GM18868 (cell line): ENCODE measurements around the gene ACSL1.

Experiments
- ATAC-seq: cut with Tn5 transposase; IDR thresholded peaks from one replicate; pipeline ENCODE4 v1.9.1; 2021; ENCODE audit warnings: mild to moderate bottlenecking, moderate library complexity; ENCODE audit not compliant: unreplicated experiment

ACSL1 gene

GRCh38 chr4:184729946-184730345 lies 95.8 kb downstream of the ACSL1 start:
- ATAC-seq: no peak

DNA sequence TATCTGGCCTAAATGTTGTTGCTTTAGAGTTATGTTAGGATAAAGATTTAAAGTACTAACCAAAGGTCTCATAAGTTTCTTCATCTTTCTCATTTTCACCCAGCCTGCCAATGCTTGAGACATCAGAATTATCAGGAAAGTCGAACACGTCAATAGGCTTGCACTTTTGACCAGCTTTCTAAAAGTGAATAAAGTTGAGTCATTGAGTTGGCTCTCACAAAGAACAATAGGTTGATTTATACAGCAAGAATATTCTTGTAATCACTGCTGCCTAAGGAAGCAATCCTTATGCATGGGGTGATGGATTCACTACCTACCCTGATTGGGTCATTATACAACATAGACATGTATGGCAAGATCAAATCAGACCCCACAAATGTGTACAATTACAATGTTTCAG lies 96.9 kb downstream of the ACSL1 start:
- no peak for ATAC-seq

DNA sequence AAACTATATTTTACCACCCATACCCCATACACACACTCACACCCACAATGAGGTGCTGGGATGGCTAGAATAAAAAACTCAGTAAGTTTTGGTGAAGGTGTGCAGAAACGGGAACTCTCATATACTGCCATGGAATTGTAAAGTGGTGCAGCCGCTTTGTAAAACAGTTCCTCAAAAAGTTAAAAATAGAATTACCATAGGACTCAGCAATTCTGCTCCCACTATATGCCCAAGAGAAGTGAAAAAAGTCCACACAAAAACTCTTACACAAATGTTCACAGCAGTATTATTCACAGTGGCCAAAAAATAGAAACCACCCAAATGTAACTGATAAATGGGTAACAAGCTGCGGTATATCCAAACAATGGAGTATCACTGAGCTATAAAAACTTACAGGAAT lies 98.3 kb downstream of the ACSL1 start:
- no peak for ATAC-seq

GRCh38 chr4:184722798-184723197 lies 103.0 kb downstream of the ACSL1 start:
- ATAC-seq: no peak

- ATAC-seq: no peak
Observed at GRCh38 chr4:184721254-184721653, 104.5 kb downstream of the ACSL1 start.

DNA sequence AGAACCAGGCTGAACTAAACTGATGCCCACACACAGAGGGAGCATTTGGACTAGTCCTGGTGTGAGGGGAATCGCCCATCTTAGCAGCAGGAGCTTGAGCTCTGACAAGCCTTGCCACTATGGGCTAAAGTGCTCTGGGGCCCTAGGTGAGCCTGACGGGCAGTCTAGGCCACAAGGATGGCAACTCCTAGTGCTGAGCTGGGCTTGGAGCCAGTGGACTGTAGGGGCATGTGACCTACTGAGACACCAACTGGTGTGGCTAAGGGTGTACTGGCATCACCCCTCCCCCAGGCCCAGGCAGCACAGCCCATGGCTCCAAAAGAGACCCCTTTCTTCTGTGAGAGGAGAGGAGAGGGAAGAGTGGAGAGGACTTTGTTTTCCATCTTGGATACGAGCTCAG lies 106.4 kb downstream of the ACSL1 start:
- no peak for ATAC-seq

- ATAC-seq: no peak
Observed at GRCh38 chr4:184715526-184715925, 110.2 kb downstream of the ACSL1 start.

- ATAC-seq: no peak
Observed at GRCh38 chr4:184713887-184714286, 111.9 kb downstream of the ACSL1 start.

DNA sequence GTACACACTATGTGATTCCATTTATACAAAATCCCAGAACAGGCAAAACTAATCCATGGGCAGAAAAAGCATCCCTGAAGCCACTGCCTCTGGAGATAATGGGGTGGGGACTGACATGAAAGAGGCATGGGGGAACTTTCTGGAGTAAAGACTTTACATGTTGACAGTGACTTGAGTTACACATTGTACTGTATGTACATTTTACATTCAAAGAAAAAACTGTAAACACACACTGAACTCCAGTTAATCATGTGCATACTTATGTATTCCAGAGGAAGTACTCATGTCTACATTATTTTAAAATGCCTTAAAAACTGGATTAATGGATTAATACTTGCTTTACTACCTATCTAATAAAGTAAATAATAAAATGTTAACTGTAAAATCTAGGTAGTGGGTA lies 113.4 kb downstream of the ACSL1 start:
- ATAC-seq: no peak

- ATAC-seq: no peak
Observed at GRCh38 chr4:184706453-184706852, 119.3 kb downstream of the ACSL1 start.

DNA sequence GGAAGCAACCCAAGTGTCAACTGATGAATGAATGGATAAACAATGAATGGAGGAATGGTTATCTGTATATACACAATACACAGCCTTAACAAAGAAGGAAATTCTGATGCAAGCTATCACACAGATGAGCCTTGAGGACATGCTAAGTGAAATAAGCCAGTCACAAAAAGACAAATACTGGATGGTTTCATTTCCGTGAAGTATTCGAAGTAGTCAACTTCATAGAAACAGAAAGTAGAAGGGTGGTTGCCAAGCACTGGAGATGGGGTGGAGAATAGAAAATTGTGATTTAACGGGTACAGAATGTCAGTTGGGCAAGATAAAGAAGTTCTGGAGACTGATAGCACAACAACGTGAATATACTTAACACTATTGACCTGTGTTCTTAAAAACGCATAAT lies 120.1 kb downstream of the ACSL1 start:
- no peak for ATAC-seq
